Testis (tissue), 2 donors: ENCODE results near the gene PTPRT.

Experiments used
- POLR2A ChIP-seq: fragments of 450-650 bp; IDR thresholded peaks from one replicate; pipeline ENCODE4 v1.6.1; 2017; ENCODE audit warnings: antibody characterized with exemption, mild to moderate bottlenecking, moderate library complexity
- TF ChIP-seq, protein P1 (sequence below), 3 experiments: fragments of 450-650 bp in 2 of 3; fragments of 200-600 bp in 1 of 3; sonication (generic) in 1 of 3; IDR thresholded peaks; one replicate each; pipeline ENCODE4 v1.5.1; 2016 to 2019; ENCODE audit warnings: antibody characterized with exemption in 3 of 3, mild to moderate bottlenecking in 2 of 3, moderate library complexity in 1 of 3

DNA sequence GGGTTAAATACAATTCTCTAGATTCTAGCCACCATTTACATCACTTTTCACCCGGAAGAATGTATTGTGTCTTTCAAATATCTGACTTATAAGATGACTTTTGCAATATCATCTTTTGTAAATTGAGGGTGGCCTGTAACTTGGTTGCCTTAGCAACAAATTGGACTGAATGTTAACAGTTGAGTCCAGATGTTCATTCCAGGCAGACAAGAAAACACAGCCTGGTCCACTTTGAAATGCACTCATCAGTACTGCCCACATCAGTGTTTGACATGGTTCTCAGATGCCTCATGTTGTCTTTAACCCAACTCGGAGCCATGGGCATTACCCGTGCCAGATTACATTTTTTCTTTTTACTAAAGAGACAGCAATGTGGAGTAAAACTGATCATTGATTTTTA is 789.9 kb downstream of the PTPRT start:
- TF ChIP-seq, protein P1, sequence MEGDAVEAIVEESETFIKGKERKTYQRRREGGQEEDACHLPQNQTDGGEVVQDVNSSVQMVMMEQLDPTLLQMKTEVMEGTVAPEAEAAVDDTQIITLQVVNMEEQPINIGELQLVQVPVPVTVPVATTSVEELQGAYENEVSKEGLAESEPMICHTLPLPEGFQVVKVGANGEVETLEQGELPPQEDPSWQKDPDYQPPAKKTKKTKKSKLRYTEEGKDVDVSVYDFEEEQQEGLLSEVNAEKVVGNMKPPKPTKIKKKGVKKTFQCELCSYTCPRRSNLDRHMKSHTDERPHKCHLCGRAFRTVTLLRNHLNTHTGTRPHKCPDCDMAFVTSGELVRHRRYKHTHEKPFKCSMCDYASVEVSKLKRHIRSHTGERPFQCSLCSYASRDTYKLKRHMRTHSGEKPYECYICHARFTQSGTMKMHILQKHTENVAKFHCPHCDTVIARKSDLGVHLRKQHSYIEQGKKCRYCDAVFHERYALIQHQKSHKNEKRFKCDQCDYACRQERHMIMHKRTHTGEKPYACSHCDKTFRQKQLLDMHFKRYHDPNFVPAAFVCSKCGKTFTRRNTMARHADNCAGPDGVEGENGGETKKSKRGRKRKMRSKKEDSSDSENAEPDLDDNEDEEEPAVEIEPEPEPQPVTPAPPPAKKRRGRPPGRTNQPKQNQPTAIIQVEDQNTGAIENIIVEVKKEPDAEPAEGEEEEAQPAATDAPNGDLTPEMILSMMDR (IDR thresholded peaks at IDR 0.05): no peak
- no peak for TF ChIP-seq POLR2A
